Right cardiac atrium (tissue), 5 donors: Measurements from ENCODE around the gene GRM5. TPM values are rescaled to one million over a fixed set of nuclear protein-coding genes. Genes with fewer than 3 reads are reported as not detected.
A peak's percentile ranks its signal among the peaks of the same experiment; 100 is the strongest.
"Not testable (repeated sequence)": the region's sequence is repeated elsewhere in the genome, so short reads cannot be mapped to it uniquely, and the experiment has no call there.

ENCODE experiments used
- ATAC-seq, 2 donors: fragments of 200-7000 bp; cut with Tn5 transposase; one replicate each; pipeline versions ENCODE4 v1.8.0 to v1.9.1; 2020; ENCODE audit warnings: moderate library complexity in 2 of 2, mild to moderate bottlenecking in 1 of 2
- DNase-seq, 3 donors: peaks; one replicate each; pipeline ENCODE4 v3.0.0-alpha.2; 2020
- H3K27ac ChIP-seq: one replicate; pipeline ENCODE4 v1.5.1; 2013; ENCODE audit warnings: mild to moderate bottlenecking, low read length, control low read depth, moderate library complexity
- H3K27me3 ChIP-seq: one replicate; pipeline ENCODE4 v1.6.1; 2013; ENCODE audit not compliant: control insufficient read depth, insufficient read depth
- H3K4me1 ChIP-seq: one replicate; pipeline ENCODE4 v1.6.1; 2013; ENCODE audit warnings: low read length; ENCODE audit not compliant: control insufficient read depth, insufficient read depth
- H3K4me3 ChIP-seq: one replicate; pipeline ENCODE4 v1.5.1; 2013; ENCODE audit warnings: low read length, control low read depth
- H3K9me3 ChIP-seq: one replicate; pipeline ENCODE4 v1.6.1; 2013; ENCODE audit warnings: low read length; ENCODE audit not compliant: control insufficient read depth
- WGBS: extraction: QIAGEN DNeasy Blood & Tissue Kit; methylation state at CpG from one replicate; pipeline ENCODE4 v1.1.7; 2013; 5-methylcytosine and 5-hydroxymethylcytosine counted together
- intact Hi-C, 4 donors: fragments of 100-400 bp; cut with DNase I; formaldehyde crosslinking; loops; one replicate each; pipeline versions ENCODE4 v1.11.0 to v1.14.0; 2022 to 2023
- long read RNA-seq, 4 donors: library from polyadenylated mRNA; unstranded; transcript quantifications; one replicate each; pipeline ENCODE4 v2.0.0, GENCODE V29; 2020 to 2021
- polyA plus RNA-seq: library from polyadenylated mRNA; stranded (reverse); fragments of 200-250 nt; gene quantifications from one replicate; pipeline ENCODE4 v1.2.3, GENCODE V29; 2013
- total RNA-seq, 4 donors: library from RNA; stranded (reverse); fragmentation: NEBNext Ultra II Directional; extraction: Animal tissue kit (Norgen Biotek cat#: 25700); gene quantifications; one replicate each; pipeline ENCODE4 v1.2.1, GENCODE V29; 2021
- donor health status: healthy with polysubstance abuse.
- donor health status: DM: no; HTN: yes; CAD: no.
- donor health status: DM: no; HTN: no; CAD: no.
- donor health status: DM: no; HTN: yes; CAD: no; lungs with severe emphysema.
- donor health status: DM: yes; HTN: yes; CAD: no.

The GRM5 gene
- total RNA-seq (under 1 TPM in 1 of 4 donors, not detected in 3; 0.45 TPM), polyA plus RNA-seq (0.02 TPM)
- long read RNA-seq, donor 1 = 0 reads
- long read RNA-seq, donor 2 = 0 reads
- long read RNA-seq, donor 3 = 0 reads
- long read RNA-seq, donor 4 = 0 reads

DNA sequence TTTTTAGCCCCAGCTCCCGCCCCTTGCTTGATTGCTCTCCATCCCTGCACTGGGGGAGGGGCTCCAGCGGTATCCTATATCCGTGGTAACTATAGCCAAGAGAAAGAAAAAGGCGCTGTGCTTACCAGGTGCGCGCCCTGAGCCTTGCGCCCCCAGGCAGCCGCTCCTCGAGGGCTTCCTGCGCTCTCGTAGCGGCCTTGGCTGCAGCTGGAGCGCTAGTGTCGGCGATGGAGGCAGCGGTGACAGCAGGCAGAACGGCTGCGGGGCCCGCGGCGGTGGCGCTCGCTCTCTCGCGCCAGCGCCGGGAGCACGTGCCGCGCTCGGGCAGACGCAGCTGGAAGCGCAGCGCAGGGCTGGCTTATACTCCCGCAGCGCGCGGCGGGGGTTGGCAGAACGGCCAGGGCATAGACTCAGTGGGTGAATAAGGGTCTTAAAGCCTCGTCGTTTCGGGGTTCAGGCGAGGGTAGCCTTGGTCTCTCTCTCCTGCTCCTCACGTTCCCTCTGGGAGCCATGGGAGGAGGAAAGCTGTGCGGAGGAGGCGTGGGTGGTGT is at the start of gene GRM5:
Gene GRM5, minus strand, starts transcription at position 332 of the 551 bp plus-strand sequence. CDS start 18,110 bp downstream, outside the sequence.
- H3K27me3 ChIP-seq, ATAC-seq, H3K4me1 ChIP-seq, H3K4me3 ChIP-seq, intact Hi-C loops, H3K9me3 ChIP-seq, H3K27ac ChIP-seq: not testable (repeated sequence)
- WGBS = 2% methylated on average over 47 of the region's 47 CpGs
- DNase-seq = peak in 1 of 3 donors; percentile 25

DNA sequence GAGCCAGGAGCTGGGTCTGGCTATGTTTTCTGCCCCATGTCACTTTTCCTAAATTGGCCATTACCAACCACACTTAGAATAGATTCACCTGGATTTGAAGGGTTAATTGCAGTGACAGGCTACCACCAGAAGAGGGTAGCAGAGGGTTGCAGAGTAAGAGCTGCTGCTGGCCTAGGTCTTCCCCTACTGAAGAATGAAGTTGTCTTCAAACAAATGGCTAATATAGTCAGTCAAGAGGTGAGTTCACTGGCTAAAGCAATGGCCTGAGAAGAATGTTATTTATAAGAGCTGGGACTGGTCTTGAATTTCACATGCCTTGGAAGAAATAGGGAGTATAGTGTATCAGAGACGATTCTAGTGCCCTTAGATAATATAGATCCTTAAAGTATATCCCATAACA is 32.2 kb upstream of the GRM5 start:
- H3K27me3 ChIP-seq, DNase-seq, H3K4me3 ChIP-seq, H3K27ac ChIP-seq, H3K4me1 ChIP-seq, H3K9me3 ChIP-seq: not testable (repeated sequence)
- ATAC-seq = peak in 1 of 2 donors; percentile 53
- WGBS = 95% methylated on average over 1 of the region's 1 CpG
- intact Hi-C loops = loop anchor here in 1 of 4 donors (10.0 kb wide), 1 partner anchor 517 kb away; no protein-coding TSS in a partner anchor

DNA sequence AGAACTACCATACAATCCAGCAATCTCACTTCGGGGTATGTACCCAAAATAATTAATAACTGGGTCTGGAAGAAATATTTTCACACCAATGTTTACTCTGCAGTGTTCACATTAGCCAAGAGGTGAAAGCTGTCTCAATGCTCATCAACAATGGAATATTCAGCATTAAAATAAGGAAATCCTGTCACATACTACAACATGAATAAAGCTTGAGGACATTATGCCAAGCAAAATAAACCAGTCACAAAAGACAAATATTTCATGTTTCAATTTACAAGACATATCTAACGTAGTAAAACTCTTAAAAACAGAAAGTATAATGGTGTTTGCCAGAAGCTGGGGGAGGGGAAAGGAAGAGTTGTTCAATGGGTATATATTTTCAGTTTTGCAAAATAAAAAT is 28.0 kb upstream of the GRM5 start:
- ATAC-seq, DNase-seq, H3K4me1 ChIP-seq, H3K9me3 ChIP-seq, H3K27me3 ChIP-seq, H3K27ac ChIP-seq, H3K4me3 ChIP-seq: not testable (repeated sequence)
- WGBS = 35% methylated on average over 2 of the region's 2 CpGs
- intact Hi-C loops = loop anchor here in 1 of 4 donors (10.0 kb wide), 1 partner anchor 521 kb away; no protein-coding TSS in a partner anchor

DNA sequence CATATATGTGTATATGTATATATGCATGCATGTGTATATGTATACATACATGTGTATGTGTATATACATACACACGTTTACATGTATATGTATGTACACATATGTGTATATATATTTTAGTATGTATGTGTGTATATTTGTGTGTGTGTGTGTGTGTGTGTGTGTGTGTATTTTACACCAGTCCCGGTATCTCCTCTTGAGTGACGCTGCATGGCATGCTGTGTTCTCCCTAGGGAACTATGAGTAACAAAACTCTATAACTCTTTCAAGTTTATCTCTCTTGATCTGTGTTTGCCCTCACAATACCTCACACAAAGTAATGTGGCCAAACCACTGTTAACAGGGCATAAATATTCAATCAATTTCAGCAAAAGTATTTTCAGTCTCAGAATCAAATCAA is 19.2 kb upstream of the GRM5 start:
- not testable (repeated sequence) for H3K27ac ChIP-seq

DNA sequence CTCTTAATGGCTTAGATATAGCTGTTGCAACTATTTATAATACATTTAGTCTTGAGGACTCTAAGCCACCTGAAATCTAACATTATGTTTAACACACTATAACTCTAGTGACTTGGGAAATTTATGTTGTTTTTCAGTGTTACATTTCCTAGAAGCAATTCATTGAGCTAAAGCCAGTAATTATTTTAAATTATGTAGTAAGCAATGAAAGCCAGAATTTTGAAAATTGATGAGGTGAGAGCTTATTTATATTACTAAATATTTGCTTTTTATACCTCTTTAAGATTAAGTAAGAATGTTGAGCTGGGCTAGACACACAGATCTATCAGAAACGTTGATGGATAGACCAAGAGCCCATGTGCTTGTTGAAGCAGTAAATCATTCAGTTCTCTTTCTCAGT is 5.1 kb upstream of the GRM5 start:
- H3K4me1 ChIP-seq, H3K27me3 ChIP-seq, H3K9me3 ChIP-seq, intact Hi-C loops, ATAC-seq, H3K4me3 ChIP-seq, H3K27ac ChIP-seq, DNase-seq: not testable (repeated sequence)
- 64% methylated on average over 1 of the region's 1 CpG for WGBS

More for the DNA sequence above, 19.2 kb upstream of the GRM5 start:
- DNase-seq, ATAC-seq, H3K4me3 ChIP-seq, H3K9me3 ChIP-seq, H3K27me3 ChIP-seq, intact Hi-C loops, H3K4me1 ChIP-seq: not testable (repeated sequence)
- WGBS = 61% methylated on average over 3 of the region's 3 CpGs

DNA sequence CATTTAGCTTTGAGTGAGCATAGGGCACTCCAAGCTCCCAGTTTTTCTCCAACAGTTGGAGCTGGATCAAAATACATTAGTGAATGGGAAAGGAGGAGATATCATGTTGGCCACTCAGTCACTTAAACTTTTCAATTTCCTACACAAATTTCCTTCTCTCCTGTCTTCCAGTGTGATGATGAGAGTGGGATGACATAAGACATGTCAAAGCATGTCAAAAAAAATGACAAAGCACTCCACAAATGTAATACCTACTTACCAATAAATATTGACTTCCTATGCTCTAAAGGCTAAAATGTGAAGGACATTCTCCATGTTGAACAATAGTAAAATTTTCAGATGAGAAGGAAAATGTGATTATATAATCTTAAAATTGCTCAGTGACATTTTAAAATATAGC is 1.5 kb upstream of the GRM5 start:
- H3K4me3 ChIP-seq = no peak overlapping the region
- DNase-seq (no peak), ATAC-seq (no peak)
- no peaks in the 10 kb centered on the region for H3K4me1 ChIP-seq
- H3K27ac ChIP-seq = no peak overlapping the region
- H3K9me3 ChIP-seq = no peaks in the 10 kb centered on the region
- intact Hi-C loops = no loop called here
- no peaks in the 10 kb centered on the region for H3K27me3 ChIP-seq

DNA sequence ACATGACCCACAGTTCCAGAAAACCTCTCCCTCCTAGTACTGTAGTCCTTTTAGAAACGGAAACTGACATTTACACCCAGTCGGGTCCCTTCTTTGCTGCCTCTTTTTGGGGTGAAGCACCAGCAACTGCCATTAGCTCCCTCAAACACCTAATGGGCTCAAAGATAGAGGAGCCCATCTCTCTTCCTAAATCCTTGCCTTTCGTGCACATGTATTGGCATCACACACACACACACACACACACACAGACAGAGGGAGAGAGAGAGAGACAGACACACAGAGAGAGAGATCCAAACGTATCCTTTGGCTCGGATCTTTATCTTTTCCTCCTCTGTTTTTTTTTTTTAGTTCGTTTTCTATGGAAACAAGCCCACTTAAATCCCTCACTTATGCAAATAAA is 716 bp downstream of the GRM5 start:
- Histone ChIP-seq H3K27me3 (no peaks in the 10 kb centered on the region), H3K4me1 (no peaks in the 10 kb centered on the region), H3K4me3 (no peak overlapping the region), H3K27ac (no peak overlapping the region), H3K9me3 (no peaks in the 10 kb centered on the region)
- 25% methylated on average over 6 of the region's 6 CpGs for WGBS
- intact Hi-C loops = no loop called here
- DNase-seq (no peak), ATAC-seq (no peak)

DNA sequence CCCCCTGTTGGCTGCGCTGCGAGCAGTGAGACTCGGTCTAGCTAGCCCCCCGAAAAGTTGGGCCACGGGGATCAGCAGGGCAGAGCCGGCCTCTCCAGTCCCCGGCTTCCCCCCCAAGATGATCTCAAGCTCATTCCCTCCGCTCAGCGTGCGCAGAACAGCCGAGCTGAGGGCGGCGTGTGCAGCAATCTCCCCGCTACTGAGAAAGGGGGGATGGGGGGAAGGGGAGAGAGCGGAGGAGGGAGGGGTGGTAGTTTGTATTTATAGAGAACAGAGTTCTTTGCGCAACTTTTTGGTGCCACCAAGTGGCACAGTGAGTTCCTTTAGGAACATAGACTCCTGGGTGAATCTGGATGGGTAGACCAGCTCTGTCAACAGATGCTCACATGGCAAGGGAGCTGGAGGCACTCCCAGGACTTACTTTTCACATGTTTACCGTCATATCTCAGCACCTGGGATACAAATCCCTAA is 2.3 kb downstream of the GRM5 start:
- H3K27me3 ChIP-seq, H3K4me1 ChIP-seq, H3K27ac ChIP-seq, H3K4me3 ChIP-seq, intact Hi-C loops, H3K9me3 ChIP-seq, DNase-seq: not testable (repeated sequence)
- peak in 1 of 2 donors; percentile 16 for ATAC-seq
- 6% methylated on average over 17 of the region's 17 CpGs for WGBS

DNA sequence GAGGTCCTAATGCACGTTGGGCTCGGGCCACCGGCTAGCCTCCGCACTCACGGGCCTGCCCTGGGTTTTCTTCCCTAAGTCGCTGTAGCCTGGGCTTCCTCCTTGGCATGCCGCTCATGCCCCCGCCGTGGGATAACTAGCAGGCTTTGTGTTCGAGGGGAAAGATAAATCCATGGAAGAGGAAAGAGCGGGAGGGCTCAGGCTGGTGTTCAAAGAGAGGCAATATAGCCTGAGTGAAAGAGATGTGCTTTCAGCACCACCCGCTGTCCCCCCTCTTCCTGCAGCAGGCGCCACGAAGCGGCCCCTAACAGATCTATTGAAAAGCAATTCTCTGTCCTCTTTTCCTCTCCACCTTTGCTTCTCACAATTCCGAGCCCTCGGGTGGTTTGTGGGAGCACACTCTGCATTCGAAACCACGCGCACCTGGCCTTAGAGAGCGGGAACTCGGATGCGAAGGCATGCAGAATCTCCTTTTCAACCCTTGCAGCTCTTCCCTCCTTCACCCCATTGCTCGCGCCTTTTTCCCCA is 2.9 kb downstream of the GRM5 start:
- H3K4me1 ChIP-seq, H3K27me3 ChIP-seq, H3K9me3 ChIP-seq, intact Hi-C loops, H3K4me3 ChIP-seq, H3K27ac ChIP-seq, ATAC-seq: not testable (repeated sequence)
- WGBS = 5% methylated on average over 24 of the region's 25 CpGs
- DNase-seq = peak in 1 of 3 donors; percentile 23

DNA sequence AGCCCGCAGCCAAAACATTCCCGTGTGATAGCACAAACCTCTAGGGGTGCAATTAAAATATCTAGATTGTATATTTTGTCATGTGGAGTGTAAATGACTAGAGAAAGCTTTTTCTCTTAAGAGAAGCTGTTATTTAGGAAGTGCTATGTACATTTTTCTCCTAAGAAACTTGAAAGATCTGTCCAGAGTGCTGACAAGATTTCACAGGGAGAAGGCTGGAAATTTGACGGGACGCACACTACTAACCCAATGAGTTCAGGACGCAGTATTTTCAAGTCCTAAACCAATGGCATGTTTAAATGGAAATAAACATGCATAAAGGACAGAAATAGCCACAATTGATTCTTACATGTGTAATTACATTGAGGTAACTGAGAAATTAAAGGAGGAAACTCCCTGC is 3.9 kb downstream of the GRM5 start:
- H3K27me3 ChIP-seq, H3K9me3 ChIP-seq, DNase-seq, H3K4me3 ChIP-seq, intact Hi-C loops, ATAC-seq, H3K4me1 ChIP-seq, H3K27ac ChIP-seq: not testable (repeated sequence)
- 23% methylated on average over 5 of the region's 5 CpGs for WGBS

DNA sequence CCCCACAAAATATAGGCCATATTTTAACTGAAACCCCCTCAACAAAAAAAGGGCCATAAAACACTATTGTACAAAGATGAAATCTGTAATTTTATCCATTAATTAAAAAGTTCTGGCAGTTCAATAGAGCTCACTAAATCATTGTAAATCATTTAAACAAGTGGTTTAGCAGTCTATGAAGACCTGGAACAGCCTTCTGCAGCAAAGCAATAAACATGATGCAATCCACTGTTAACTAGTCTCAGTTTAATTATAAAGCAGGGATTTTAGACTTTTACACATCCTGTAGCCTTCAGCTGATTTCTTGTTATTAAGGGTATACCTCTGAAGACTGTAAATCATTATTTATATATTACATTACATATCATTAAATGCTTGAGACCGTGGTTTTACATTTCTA is 8.4 kb downstream of the GRM5 start:
- H3K4me1 ChIP-seq, DNase-seq, H3K27ac ChIP-seq, ATAC-seq, H3K9me3 ChIP-seq, intact Hi-C loops, H3K4me3 ChIP-seq, H3K27me3 ChIP-seq: not testable (repeated sequence)
- 84% methylated on average over 1 of the region's 1 CpG for WGBS
